Ishikawa (cell line): ENCODE results near the gene PRPF6.

Source experiments
- CEBPB ChIP-seq: IDR thresholded peaks from 2 replicates; pipeline ENCODE4 v1.6.1; 2012
- EGR1 ChIP-seq: IDR thresholded peaks from 2 replicates; pipeline ENCODE4 v1.6.1; 2012
- FOXM1 ChIP-seq: IDR thresholded peaks from 2 replicates; pipeline ENCODE4 v1.6.1; 2012; ENCODE audit warnings: low read depth, borderline replicate concordance
- RAD21 ChIP-seq: IDR thresholded peaks from 2 replicates; pipeline ENCODE4 v1.6.1; 2012; ENCODE audit warnings: low read depth
- YY1 ChIP-seq: IDR thresholded peaks from 2 replicates; pipeline ENCODE4 v1.6.1; 2012; ENCODE audit warnings: low read depth
- TF ChIP-seq, protein P1 (sequence below): IDR thresholded peaks from 2 replicates; pipeline ENCODE4 v1.6.1; 2012; ENCODE audit warnings: low read depth, mild to moderate bottlenecking

DNA sequence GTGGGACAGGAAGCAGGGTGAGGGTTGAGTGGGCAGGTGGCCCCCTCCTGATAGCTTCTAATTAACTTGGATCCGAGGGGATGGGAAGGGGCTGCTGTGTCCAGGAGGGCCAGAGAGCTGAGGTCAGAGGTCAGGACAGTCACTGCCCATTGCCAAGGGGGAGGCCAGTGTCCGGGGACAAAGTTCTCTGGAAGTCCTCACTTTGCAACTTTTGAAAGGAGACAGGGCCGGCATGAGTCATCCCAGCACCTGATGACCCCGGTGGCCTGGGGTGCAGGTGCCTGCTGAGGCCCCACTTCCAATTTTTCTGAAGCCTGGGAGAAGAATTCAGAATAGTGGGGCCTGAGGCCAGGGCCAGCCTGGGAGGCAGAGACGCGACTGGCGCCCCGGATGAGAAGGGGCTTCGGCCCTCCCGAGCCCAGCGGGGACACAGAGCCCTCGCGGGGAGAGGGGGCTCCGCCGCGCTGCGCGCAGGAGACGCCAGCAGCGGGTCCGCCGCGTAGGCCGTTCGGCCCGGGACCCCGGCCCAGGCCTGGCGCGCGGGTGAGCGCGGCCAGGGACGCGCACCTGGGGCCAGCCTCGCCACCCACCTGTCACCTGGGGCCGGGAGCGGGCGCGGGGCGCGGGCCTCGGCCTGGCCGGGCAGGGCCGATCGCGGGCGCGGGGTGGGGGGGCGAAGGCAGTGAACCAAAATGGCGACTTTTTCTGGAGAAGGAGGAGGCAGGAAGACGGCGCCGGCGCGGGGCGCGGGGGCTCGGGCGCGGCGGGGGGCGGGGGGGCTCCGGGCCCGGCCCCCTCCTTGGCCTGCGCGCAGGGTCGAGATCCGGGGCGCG, 11.8 kb upstream of the PRPF6 start:
- TF ChIP-seq RAD21 (no peak), EGR1 (no peak), CEBPB (no peak), FOXM1 (no peak), YY1 (peak; percentile 61; the same call in 1 of the 2 replicates)
- TF ChIP-seq, protein P1, sequence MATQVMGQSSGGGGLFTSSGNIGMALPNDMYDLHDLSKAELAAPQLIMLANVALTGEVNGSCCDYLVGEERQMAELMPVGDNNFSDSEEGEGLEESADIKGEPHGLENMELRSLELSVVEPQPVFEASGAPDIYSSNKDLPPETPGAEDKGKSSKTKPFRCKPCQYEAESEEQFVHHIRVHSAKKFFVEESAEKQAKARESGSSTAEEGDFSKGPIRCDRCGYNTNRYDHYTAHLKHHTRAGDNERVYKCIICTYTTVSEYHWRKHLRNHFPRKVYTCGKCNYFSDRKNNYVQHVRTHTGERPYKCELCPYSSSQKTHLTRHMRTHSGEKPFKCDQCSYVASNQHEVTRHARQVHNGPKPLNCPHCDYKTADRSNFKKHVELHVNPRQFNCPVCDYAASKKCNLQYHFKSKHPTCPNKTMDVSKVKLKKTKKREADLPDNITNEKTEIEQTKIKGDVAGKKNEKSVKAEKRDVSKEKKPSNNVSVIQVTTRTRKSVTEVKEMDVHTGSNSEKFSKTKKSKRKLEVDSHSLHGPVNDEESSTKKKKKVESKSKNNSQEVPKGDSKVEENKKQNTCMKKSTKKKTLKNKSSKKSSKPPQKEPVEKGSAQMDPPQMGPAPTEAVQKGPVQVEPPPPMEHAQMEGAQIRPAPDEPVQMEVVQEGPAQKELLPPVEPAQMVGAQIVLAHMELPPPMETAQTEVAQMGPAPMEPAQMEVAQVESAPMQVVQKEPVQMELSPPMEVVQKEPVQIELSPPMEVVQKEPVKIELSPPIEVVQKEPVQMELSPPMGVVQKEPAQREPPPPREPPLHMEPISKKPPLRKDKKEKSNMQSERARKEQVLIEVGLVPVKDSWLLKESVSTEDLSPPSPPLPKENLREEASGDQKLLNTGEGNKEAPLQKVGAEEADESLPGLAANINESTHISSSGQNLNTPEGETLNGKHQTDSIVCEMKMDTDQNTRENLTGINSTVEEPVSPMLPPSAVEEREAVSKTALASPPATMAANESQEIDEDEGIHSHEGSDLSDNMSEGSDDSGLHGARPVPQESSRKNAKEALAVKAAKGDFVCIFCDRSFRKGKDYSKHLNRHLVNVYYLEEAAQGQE = no peak
